Osteoblast (primary cell): ENCODE data around the gene TPD52L2. TPM values are rescaled to one million over a fixed set of nuclear protein-coding genes. Genes with fewer than 3 reads are reported as not detected.

Experiments used
- DNase-seq: peaks from one replicate; pipeline ENCODE4 v3.0.0; 2011; ENCODE audit warnings: low spot score, mixed read lengths; ENCODE audit not compliant: insufficient read length; ENCODE audit errors: missing footprints
- H2AFZ ChIP-seq: 2 replicates; pipeline ENCODE4 v1.6.0; 2011; ENCODE audit warnings: mild to moderate bottlenecking, low read length
- H3K27ac ChIP-seq: 2 replicates; pipeline ENCODE4 v1.5.1; 2011; ENCODE audit warnings: mild to moderate bottlenecking, low read depth, low read length, moderate library complexity
- H3K27me3 ChIP-seq: 2 replicates; pipeline ENCODE4 v1.6.0; 2012; ENCODE audit warnings: mild to moderate bottlenecking, control low read depth, inconsistent platforms, low read length, moderate library complexity; ENCODE audit not compliant: insufficient read depth
- H3K36me3 ChIP-seq: 2 replicates; pipeline ENCODE4 v1.5.1; 2011; ENCODE audit warnings: mild to moderate bottlenecking, low read length, control low read depth, moderate library complexity; ENCODE audit not compliant: insufficient read depth
- H3K4me1 ChIP-seq: 2 replicates; pipeline ENCODE4 v1.5.1; 2011; ENCODE audit warnings: mild to moderate bottlenecking, low read length, control low read depth, moderate library complexity; ENCODE audit not compliant: insufficient read depth
- H3K4me2 ChIP-seq: 2 replicates; pipeline ENCODE4 v1.6.0; 2011; ENCODE audit warnings: mild to moderate bottlenecking, low read length; ENCODE audit not compliant: insufficient read depth
- H3K4me3 ChIP-seq: fragments of 200-600 bp; sonication (generic); 3 replicates; pipeline ENCODE4 v1.5.1; 2012; ENCODE audit warnings: mild to moderate bottlenecking, low read length, inconsistent platforms; ENCODE audit not compliant: insufficient read depth
- H3K79me2 ChIP-seq: 2 replicates; pipeline ENCODE4 v1.6.0; 2012; ENCODE audit warnings: mild to moderate bottlenecking, low read length, control low read depth, inconsistent platforms; ENCODE audit not compliant: insufficient read depth
- H3K9me3 ChIP-seq: 2 replicates; pipeline ENCODE4 v1.5.1; 2011; ENCODE audit warnings: low read depth, low read length, control low read depth
- H4K20me1 ChIP-seq: 2 replicates; pipeline ENCODE4 v1.6.0; 2012; ENCODE audit warnings: mild to moderate bottlenecking, low read length, control low read depth; ENCODE audit not compliant: insufficient read depth
- CTCF ChIP-seq: IDR thresholded peaks from 2 replicates; pipeline ENCODE4 v1.5.1; 2011; ENCODE audit warnings: mild to moderate bottlenecking, low read depth, low read length, moderate library complexity; ENCODE audit errors: extremely low read depth
- total RNA-seq: library from RNA; depleted of rRNA; stranded (reverse); fragments of >200 nt; gene quantifications from 2 replicates; pipeline ENCODE4 v1.2.3, GENCODE V29; 2012

Gene TPD52L2
- total RNA-seq, 1 donor, result 115 TPM

GRCh38 chr20:63893999-63894357, 28.9 kb downstream of the TPD52L2 start:
- H3K4me1 ChIP-seq, result peaks cover 21% of the 10 kb centered on the region
- H3K27ac ChIP-seq, result no peak overlapping the region
- H3K27me3 ChIP-seq, result no peaks in the 10 kb centered on the region
- peaks cover 43% of the 10 kb centered on the region for H3K79me2 ChIP-seq
- no peak for TF ChIP-seq CTCF
- no peak overlapping the region for H2AFZ ChIP-seq
- peak overlapping the region; percentile 93 for H3K4me2 ChIP-seq
- peak overlapping the region; percentile 81 for H3K4me3 ChIP-seq
- H3K9me3 ChIP-seq, result no peaks in the 10 kb centered on the region
- H4K20me1 ChIP-seq, result peaks cover 50% of the 10 kb centered on the region
- H3K36me3 ChIP-seq, result peaks cover 44% of the 10 kb centered on the region
- DNase-seq, result no peak

GRCh38 chr20:63894358-63895201, 29.5 kb downstream of the TPD52L2 start, which contains the start of gene DNAJC5:
Gene DNAJC5 (plus strand): TSS chr20:63895126. CDS start chr20:63928346, 33,220 bp downstream.
- peak within 1 kb of the TSS; percentile 51 for H2AFZ ChIP-seq
- H3K27ac ChIP-seq, result peak within 1 kb of the TSS; percentile 62
- H3K9me3 ChIP-seq, result no peaks in the 10 kb centered on the region
- H3K36me3 ChIP-seq, result peaks cover 39% of the 10 kb centered on the region
- H3K4me1 ChIP-seq, result peaks cover 21% of the 10 kb centered on the region
- no peak for TF ChIP-seq CTCF
- peak; percentile 100 for DNase-seq
- peaks cover 44% of the 10 kb centered on the region for H3K79me2 ChIP-seq
- H3K4me3 ChIP-seq, result peak within 1 kb of the TSS; percentile 81
- H3K4me2 ChIP-seq, result peak within 1 kb of the TSS; percentile 93
- peaks cover 50% of the 10 kb centered on the region for H4K20me1 ChIP-seq
- no peaks in the 10 kb centered on the region for H3K27me3 ChIP-seq

- Histone ChIP-seq H3K27ac (peak overlapping the region; percentile 62), H3K9me3 (no peaks in the 10 kb centered on the region), H3K36me3 (peaks cover 31% of the 10 kb centered on the region), H3K4me3 (peak overlapping the region; percentile 81), H3K27me3 (no peaks in the 10 kb centered on the region), H3K4me1 (peaks cover 15% of the 10 kb centered on the region), H4K20me1 (peaks cover 51% of the 10 kb centered on the region), H3K79me2 (peaks cover 52% of the 10 kb centered on the region), H3K4me2 (peak overlapping the region; percentile 92), H2AFZ (no peak overlapping the region)
- DNase-seq, result no peak
- TF ChIP-seq CTCF, result no peak
These were observed 30.3 kb downstream of the TPD52L2 start for GRCh38 chr20:63895202-63895951.

- Histone ChIP-seq H3K27ac (peak overlapping the region; percentile 62), H3K4me3 (peak overlapping the region; percentile 71), H3K9me3 (no peaks in the 10 kb centered on the region), H3K4me1 (peaks cover 15% of the 10 kb centered on the region), H2AFZ (no peak overlapping the region), H3K4me2 (peak overlapping the region; percentile 92), H3K36me3 (peaks cover 25% of the 10 kb centered on the region), H3K27me3 (no peaks in the 10 kb centered on the region), H3K79me2 (peaks cover 54% of the 10 kb centered on the region), H4K20me1 (peaks cover 52% of the 10 kb centered on the region)
- DNase-seq, result peak; percentile 83
- TF ChIP-seq CTCF, result no peak
These were observed 30.8 kb downstream of the TPD52L2 start for GRCh38 chr20:63895952-63896263.
